ENCODE measurements around the gene DFFB. TPM values are rescaled to one million over a fixed set of nuclear protein-coding genes. Genes with fewer than 3 reads are reported as not detected.

DFFB gene
- total and polyA plus RNA-seq, 9 of the 15 experiments (the other 6 are each of a cell fraction or from before 2014, with no cell fraction given): 2.3 to 15.8 (median 11.5) TPM

- Histone ChIP-seq H3K27me3 (ENCODE audit: control insufficient read depth in 2 of 2, insufficient read depth in 2 of 2, low read length in 2 of 2) (no peaks in the 10 kb centered on the region), H3K9ac (ENCODE audit: insufficient read depth in 1 of 2, low read depth in 2 of 2, low read length in 2 of 2) (no peak overlapping the region), H3K79me2 (ENCODE audit: control insufficient read depth, insufficient read depth, low read length) (peaks cover 22% of the 10 kb centered on the region), H3K36me3 (ENCODE audit: control insufficient read depth, insufficient read depth, low read length) (peaks cover 80% of the 10 kb centered on the region), H3K4me2 (ENCODE audit: insufficient read depth, low read length) (no peak overlapping the region), H3K4me1 (replicated peaks in 1 of 2; ENCODE audit: control insufficient read depth in 2 of 2, insufficient read depth in 2 of 2, low read length in 2 of 2) (peaks cover 0 to 5% of the 10 kb centered on the region in 2 experiments; a peak in 1 of 5 replicates), H4K20me1 (replicated peaks; ENCODE audit: control insufficient read depth, insufficient read depth, low read length) (peaks cover 6% of the 10 kb centered on the region; the same call in 1 of the 2 replicates), H3K9me1 (ENCODE audit: control insufficient read depth, insufficient read depth, low read length) (no peaks in the 10 kb centered on the region), H3K27ac (ENCODE audit: extremely low read depth, low read depth, low read length) (no peak overlapping the region), H2AFZ (ENCODE audit: low read depth, low read length) (no peak overlapping the region), H3K9me3 (replicated peaks; ENCODE audit: control insufficient read depth, insufficient read depth, low read depth, low read length) (no peaks in the 10 kb centered on the region), H3K4me3 (no peak overlapping the region)
- in situ Hi-C loops (cut with MboI): no loop called here
- DNase-seq (ENCODE audit: extremely low read depth in 1 of 4, low spot score in 3 of 4): no peak
- WGBS (ENCODE audit: insufficient coverage, low coverage, missing lambda C conversion rate): 92% methylated on average over 14 of the region's 14 CpGs
- FAIRE-seq: no peak
- TF ChIP-seq NR1H2 (CRISPR knock-in tag; IDR thresholded peaks at IDR 0.05) (no peak), SREBF1 (IDR thresholded peaks at IDR 0.05; ENCODE audit: borderline replicate concordance, low read depth, low read length) (no peak), ZNF212 (CRISPR knock-in tag; IDR thresholded peaks at IDR 0.05) (no peak), CBFB (CRISPR knock-in tag; IDR thresholded peaks at IDR 0.05) (no peak), MBD2 (IDR thresholded peaks at IDR 0.05; ENCODE audit: borderline replicate concordance, low read depth) (no peak), FOXP4 (CRISPR knock-in tag; IDR thresholded peaks at IDR 0.05; ENCODE audit: borderline replicate concordance) (no peak), CLOCK (CRISPR knock-in tag; IDR thresholded peaks at IDR 0.05; ENCODE audit: borderline replicate concordance) (no peak), BRD9 (IDR thresholded peaks at IDR 0.05; ENCODE audit: low read depth, partially characterized antibody) (no peak), RB1 (IDR thresholded peaks at IDR 0.05; ENCODE audit: low read depth) (no peak), NFIX (CRISPR knock-in tag; IDR thresholded peaks at IDR 0.05; ENCODE audit: low read depth) (no peak), CBX8 (IDR thresholded peaks at IDR 0.05; ENCODE audit: borderline replicate concordance, extremely low read depth, low read depth, low read length, poor library complexity, severe bottlenecking) (no peak), ZBED1 (IDR thresholded peaks at IDR 0.05) (no peak), BCL6 (CRISPR knock-in tag; IDR thresholded peaks at IDR 0.05) (no peak), ETV6 (IDR thresholded peaks at IDR 0.05; ENCODE audit: borderline replicate concordance in 1 of 2, low read depth in 2 of 2, low read length in 1 of 2) (no peak), ETV6 (CRISPR knock-in tag; IDR thresholded peaks at IDR 0.05; ENCODE audit: borderline replicate concordance) (no peak), MIER1 (IDR thresholded peaks at IDR 0.05; ENCODE audit: low read depth) (no peak), NFATC3 (IDR thresholded peaks at IDR 0.05) (no peak), MECOM (CRISPR knock-in tag; IDR thresholded peaks at IDR 0.05) (no peak), KLF10 (CRISPR knock-in tag; IDR thresholded peaks at IDR 0.05) (no peak), KAT2B (IDR thresholded peaks at IDR 0.05; ENCODE audit: low read depth, low read length) (no peak)
- CTCF ChIA-PET (ENCODE audit: low intra/inter-chr PET ratio): no interaction called here
- intact Hi-C loops (cut with micrococcal nuclease): no loop called here
- BruUV-seq (replicated peaks): no TSS peak
- POLR2A ChIA-PET: interaction anchor here (0.9 to 1.3 kb wide), 2 partner anchors 9 to 12 kb away, joined by 3 to 4 read pairs; partner anchors contain the start of gene C1orf174
- ATAC-seq: no peak
Measured at GRCh38 chr1:3889936-3890335, 32.7 kb downstream of the DFFB start.

Measured in K562 (cell line).